Stimulated activated CD4-positive, alpha-beta T cell treated with anti-CD3 and anti-CD28 coated beads, Interleukin-12 subunit alpha, Interleukin-12 subunit beta, amount 100 ng/mL, for 4 hours (primary cell): ENCODE measurements around the gene KIAA0586.
"Not testable (repeated sequence)": the region's sequence is repeated elsewhere in the genome, so short reads cannot be mapped to it uniquely, and the experiment has no call there.

Experiments used
- DNase-seq: peaks from one replicate; pipeline ENCODE4 v3.0.0-alpha.2; 2020

KIAA0586 gene

DNA sequence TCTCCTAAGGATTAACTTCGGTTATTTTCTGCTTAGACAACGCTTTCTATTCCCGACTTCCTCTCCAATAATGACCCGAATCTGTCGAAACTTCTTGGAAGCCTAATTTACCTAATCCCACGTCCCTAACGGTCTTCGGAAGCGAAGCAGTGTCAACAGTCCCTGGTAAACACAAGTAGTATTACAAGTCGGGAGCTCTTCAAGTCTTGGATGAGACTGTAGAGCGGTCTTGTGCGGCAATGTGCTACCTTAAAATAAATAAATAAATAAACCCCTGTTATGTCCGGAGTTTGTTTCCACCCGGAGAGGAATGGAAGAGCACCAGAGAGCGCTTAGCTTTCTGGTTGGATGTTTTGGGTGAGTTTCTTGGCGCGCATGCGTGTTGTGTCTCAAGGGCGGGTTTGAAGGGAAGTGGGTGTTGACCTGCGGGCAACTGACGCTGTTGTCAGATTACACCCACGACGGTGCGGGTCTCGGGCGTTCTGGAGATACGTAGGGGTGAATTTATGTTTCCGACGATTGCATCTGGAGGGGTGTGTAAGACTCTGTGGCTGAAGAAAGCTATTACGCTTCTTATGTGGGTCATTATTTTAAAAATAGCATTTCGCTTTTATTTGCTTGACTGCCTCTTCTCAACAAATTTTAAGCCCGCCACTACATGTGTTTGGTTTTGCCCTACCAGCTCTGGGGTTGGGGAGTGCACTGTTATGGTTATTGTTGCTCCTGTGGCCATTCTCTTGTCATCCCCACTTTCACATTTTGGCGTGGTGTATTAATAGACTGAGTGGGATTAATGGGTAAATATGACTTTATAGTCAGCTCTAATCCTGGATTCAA lies at the start of gene KIAA0586, which contains the start of gene TIMM9:
Gene KIAA0586 (plus strand): TSS at position 439 of the 837 bp plus-strand sequence. CDS start 546 bp downstream, outside the sequence.
Gene TIMM9 (minus strand): TSS at position 251 of the 837 bp plus-strand sequence. CDS start 15,586 bp downstream, outside the sequence.
- DNase-seq, result peak; percentile 90

- DNase-seq, result no peak
Observed at GRCh38 chr14:58390830-58391229, 36.7 kb upstream of the KIAA0586 start.

DNA sequence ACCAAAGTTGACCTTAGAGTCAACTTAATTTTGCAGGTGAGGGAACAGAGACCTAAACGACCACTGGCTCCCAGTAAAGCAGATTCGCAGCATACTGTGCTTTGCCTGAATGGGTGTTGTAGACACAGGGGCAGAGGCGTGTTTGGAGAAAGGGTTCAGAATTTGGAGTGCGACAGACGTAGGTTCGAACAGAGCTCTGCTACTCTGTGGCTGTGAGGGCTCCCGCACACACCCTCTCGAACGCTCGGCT lies 32.0 kb upstream of the KIAA0586 start:
- no peak for DNase-seq

GRCh38 chr14:58395812-58396788 lies 31.4 kb upstream of the KIAA0586 start, which contains the start of gene TOMM20L:
TSS of gene TOMM20L (plus strand) at chr14:58395930. CDS start at chr14:58395958, 28 bp downstream.
- DNase-seq, result peak; percentile 70

DNA sequence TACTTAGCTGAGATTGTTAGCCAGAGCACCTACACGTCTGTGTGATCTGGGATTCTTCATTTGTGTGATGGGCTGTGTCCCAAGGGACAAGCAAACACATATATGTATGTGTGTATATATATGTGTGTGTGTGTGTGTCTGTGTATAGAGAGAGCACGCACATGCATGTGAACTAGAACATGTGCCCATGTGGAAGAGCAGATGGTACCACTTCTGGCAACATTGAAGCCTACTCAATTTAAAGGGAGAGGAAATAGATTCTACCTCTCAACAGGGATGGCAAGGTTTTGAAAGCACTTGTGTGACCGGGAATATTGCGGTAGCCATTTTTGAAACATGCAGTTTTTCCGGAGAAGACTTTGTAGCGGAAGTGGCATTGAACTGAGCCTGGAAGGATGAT lies 30.4 kb upstream of the KIAA0586 start:
- no peak for DNase-seq

DNA sequence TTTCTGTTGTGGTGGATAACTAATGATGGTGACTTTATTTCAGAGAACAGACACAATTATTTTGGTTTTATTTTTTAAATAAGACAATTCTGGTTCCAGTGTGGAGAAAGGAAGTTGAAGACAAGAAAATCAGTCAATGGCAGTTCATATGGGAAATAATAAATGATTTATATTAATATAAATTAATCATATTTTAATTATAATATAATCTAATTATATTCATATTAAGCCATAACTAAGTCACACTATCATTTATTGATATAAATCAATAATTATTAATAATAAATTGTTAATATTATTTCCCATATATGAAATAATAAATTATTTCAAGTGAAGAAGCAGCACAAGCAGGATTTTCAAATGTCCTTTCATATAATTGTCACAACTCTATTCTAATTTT lies 29.0 kb upstream of the KIAA0586 start:
- no peak for DNase-seq

- no peak for DNase-seq
Observed at GRCh38 chr14:58398895-58399294, 28.6 kb upstream of the KIAA0586 start.

DNA sequence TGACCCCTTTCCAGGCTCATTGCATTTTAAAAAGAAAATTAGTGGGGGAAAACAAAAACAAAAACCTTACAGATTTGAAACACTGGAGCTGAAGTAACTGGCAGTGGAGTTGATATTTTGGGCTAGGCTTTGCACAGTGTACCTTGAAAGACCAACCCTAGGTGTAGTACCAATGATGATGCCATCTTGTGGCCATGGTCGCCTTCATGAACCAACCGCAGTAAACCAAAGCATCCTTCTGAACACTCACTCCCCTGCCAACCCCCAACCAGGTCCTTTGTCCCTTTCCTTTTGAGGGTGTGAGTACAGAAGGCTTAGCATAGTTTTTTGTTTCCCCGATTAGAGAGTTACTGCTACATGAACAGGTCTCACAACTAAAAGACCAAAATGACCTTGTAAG lies 25.9 kb upstream of the KIAA0586 start:
- no peak for DNase-seq

DNA sequence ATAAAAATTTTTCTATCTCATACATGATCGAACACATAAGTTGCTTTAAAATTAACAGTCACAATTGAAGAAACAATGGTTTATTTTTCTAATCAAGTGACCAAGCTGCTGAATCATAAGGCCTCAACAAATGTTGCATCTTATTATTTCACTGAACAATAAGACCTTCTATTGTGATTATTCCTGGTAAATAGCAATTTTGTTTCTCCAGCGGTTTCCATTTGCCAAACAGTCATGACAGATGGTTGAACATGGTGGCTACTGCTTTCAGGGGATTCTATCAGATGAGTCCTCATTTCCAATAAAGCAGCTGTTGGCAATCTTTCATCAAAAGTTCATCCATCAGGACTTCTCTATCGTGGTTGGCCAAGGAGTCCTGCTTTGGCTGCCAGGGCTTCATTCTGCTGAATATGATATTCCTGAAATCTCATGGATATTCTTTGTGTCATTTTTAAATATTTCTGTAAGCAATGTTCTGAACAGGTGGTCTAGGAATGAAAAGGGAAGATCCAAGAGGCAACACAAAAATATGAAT lies 18.8 kb upstream of the KIAA0586 start:
- DNase-seq, result no peak

GRCh38 chr14:58414845-58415244 lies 12.7 kb upstream of the KIAA0586 start:
- no peak for DNase-seq

DNA sequence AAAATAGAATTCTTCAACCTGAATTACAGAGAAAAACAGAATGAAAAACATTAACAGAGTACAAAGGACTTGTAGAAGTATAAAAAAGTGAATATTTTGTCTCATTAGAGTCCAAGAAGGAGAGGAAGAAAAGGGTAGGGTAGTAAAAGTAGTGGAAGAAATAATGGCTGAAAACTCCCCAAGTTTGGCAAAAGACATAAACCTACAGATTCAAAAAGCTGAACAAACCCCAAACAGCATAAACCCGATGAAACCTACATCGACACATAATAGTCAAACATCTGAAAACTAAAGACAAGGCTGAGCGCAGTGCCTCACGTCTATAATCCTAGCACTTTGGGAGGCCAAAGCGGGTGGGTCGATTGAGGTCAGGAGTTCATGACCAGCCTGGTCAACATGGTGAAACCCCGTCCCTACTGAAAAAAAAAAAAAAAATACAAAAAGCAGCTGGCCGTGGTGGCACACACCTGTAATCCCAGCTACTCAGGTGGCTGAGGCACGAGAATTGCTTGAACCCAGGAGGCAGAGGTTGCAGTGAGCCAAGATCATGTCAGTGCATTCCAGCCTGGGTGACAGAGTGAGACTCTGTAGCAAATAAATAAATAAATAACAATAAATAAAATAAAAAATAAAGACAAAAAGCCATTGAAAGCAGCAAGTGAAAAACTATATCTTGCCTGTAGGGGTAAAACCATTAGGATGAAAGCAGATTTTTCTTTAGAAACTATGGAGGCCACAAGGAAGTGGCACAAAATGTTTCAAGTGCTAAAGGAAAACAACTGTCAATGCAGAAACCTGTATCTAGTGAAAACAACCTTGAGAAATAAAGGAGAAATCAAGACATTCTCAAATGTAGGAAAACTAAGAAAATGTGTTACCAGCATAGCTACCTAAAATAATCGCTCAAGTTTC lies 11.6 kb upstream of the KIAA0586 start:
- no peak for DNase-seq

- DNase-seq, result not testable (repeated sequence)
Observed at GRCh38 chr14:58416934-58417333, 10.6 kb upstream of the KIAA0586 start.

- peak; percentile 47 for DNase-seq
Observed at GRCh38 chr14:58426670-58427280, 744 bp upstream of the KIAA0586 start.

DNA sequence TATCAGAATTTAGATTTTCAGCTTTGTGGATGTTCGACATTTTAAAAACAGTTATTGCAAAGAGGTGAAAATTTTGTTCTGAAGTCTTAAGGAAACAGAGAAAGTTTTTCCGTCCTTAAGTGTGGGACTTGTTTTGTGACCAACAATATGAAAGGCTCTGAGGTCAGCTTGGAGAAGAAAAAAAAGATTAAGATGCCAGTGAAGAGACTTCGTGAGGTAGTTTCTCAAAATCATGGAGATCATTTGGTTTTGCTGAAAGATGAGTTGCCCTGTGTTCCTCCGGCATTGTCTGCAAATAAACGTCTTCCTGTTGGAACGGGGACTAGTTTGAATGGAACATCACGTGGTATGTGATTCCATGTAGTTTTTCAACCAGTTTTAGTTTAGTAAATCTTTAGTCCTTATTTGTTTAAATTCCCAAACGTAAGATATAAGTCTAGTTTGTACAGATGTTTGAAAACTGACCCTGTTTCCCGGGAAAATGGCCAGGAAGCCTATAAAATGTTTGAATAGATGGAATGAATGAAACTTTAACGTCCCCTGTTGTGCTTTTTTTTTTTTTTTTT lies 682 bp downstream of the KIAA0586 start:
- no peak for DNase-seq

DNA sequence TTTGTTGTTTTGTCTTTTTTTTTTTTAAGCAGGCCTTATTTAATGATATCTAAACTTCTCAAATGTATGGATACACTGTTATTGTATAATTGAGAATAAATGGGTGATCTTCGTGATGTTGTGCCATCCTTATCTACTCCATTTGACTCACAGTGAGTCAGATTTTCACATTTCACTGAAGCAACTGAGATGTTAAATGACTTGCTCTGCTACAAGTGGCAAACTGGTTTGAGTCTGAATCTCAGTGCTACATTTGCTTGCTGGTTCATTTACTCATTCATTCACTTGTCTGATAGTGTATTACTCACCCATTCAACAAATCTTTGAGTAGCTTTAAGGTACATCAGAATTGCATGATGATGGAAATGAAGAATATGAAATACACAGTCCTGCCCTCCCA lies 2.6 kb downstream of the KIAA0586 start:
- no peak for DNase-seq

GRCh38 chr14:58439476-58439875 lies 12.0 kb downstream of the KIAA0586 start:
- no peak for DNase-seq

- no peak for DNase-seq
Observed at GRCh38 chr14:58444627-58445026, 17.1 kb downstream of the KIAA0586 start.

DNA sequence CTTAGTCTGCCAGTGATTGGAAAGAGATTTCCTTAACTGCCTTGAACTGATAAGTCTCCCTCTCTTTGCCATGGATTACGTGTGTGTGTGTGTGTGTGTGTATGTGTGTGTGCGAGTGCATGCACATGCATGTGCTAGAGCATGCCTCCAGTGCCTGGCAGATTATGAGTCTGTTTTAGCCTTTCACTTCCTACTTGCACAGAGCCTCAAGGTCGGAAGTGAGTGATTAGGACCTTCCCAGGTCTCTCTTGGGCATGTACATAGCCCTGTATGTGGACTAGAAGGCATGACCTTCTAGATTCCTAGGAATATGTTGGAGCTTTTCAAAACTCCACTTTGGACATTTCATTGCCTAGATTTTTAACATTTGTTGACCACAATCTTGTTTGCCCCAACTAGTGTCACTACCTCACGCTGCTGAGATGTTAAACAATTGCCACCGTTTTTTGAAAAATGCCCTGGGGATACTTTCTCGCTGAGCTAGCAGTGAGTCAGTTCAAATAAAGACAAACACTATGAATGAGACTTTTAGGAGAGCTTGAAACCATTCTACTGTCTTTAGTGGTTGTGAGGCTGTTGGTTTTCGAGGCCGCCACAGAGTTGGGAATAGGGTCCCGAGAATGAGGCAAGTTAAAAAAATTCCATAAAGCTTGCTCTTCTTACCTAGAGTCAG lies 28.2 kb downstream of the KIAA0586 start:
- no peak for DNase-seq

DNA sequence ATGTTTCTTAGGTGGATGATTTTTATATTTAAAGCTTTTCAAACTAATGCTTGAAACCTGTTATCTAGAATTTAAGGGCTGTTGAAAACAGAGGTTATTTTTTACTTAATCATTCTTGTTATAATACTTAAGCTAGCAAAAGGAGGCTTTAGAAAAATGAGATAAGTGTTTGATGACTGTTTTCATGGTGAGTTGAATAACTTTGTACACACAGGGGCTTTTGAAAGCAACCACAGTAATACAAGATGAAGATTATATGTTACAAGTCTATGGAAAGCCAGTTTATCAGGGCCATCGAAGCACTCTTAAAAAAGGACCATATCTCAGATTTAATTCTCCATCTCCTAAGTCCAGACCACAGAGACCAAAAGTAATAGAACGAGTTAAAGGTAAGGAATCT lies 33.3 kb downstream of the KIAA0586 start:
- no peak for DNase-seq

GRCh38 chr14:58463147-58463546 lies 35.6 kb downstream of the KIAA0586 start:
- no peak for DNase-seq

DNA sequence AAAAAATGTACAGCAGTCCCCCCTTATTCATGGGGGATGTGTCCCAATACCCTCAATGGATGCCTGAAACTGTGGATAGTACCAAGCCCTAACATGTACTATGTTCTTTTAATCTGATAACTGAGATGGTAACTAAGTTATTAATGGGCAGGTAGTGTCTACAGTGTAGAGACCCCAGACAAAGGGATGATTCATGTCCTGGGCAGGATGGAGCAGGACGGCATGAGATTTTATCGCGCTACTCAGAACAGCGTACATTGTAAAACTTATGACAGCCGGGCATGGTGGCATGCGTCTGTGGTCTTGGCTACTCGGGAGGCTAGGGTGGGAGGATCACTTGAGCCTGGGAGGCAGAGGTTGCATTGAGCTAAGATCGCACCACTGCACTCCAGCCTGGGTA lies 37.1 kb downstream of the KIAA0586 start:
- DNase-seq, result no peak
